HUES6 (cell line): Measurements from ENCODE around the gene ASB6.

ENCODE experiments used
- H3K27ac ChIP-seq: 2 replicates; pipeline ENCODE4 v1.7.0; 2013; ENCODE audit warnings: low read depth, mild to moderate bottlenecking, low read length, inconsistent platforms
- H3K27me3 ChIP-seq: 2 replicates; pipeline ENCODE4 v1.6.1; 2013; ENCODE audit warnings: low read length; ENCODE audit not compliant: control insufficient read depth, insufficient read depth
- H3K36me3 ChIP-seq: 2 replicates; pipeline ENCODE4 v1.6.1; 2013; ENCODE audit warnings: low read length; ENCODE audit not compliant: control insufficient read depth, insufficient read depth
- H3K4me1 ChIP-seq: 2 replicates; pipeline ENCODE4 v1.6.1; 2013; ENCODE audit warnings: low read length; ENCODE audit not compliant: control insufficient read depth, insufficient read depth
- H3K4me3 ChIP-seq: 2 replicates; pipeline ENCODE4 v1.5.1; 2013; ENCODE audit warnings: low read depth, low read length
- H3K9ac ChIP-seq: one replicate; pipeline ENCODE4 v1.6.1; 2013; ENCODE audit warnings: mild to moderate bottlenecking, low read length
- H3K9me3 ChIP-seq: 2 replicates; pipeline ENCODE4 v1.6.1; 2013; ENCODE audit warnings: low read depth, low read length; ENCODE audit not compliant: control insufficient read depth, insufficient read depth

The ASB6 gene

GRCh38 chr9:129641750-129642585, at the start of gene ASB6:
Gene ASB6, minus strand, starts transcription at chr9:129642151. Its CDS starts 152 bp downstream, at chr9:129641999.
- Histone ChIP-seq H3K4me3 (peak within 1 kb of the TSS; percentile 84), H3K36me3 (peaks cover 24% of the 10 kb centered on the region), H3K27ac (no peak within 1 kb of the TSS), H3K9ac (peak within 1 kb of the TSS; percentile 84), H3K4me1 (peaks cover 12% of the 10 kb centered on the region), H3K27me3 (no peaks in the 10 kb centered on the region), H3K9me3 (no peaks in the 10 kb centered on the region)

- no peak overlapping the region for H3K27ac ChIP-seq
- no peak overlapping the region for H3K9ac ChIP-seq
- H3K9me3 ChIP-seq = no peaks in the 10 kb centered on the region
- no peaks in the 10 kb centered on the region for H3K36me3 ChIP-seq
- H3K4me1 ChIP-seq = peaks cover 2% of the 10 kb centered on the region; the same call in 1 of the 2 replicates
- no peak overlapping the region for H3K4me3 ChIP-seq
- no peaks in the 10 kb centered on the region for H3K27me3 ChIP-seq
Measured at GRCh38 chr9:129688285-129689043, 46.5 kb upstream of the ASB6 start.

- H3K27ac ChIP-seq = no peak overlapping the region
- no peaks in the 10 kb centered on the region for H3K9me3 ChIP-seq
- H3K4me3 ChIP-seq = no peak overlapping the region
- H3K36me3 ChIP-seq = no peaks in the 10 kb centered on the region
- H3K27me3 ChIP-seq = no peaks in the 10 kb centered on the region
- peaks cover 2% of the 10 kb centered on the region; the same call in 1 of the 2 replicates for H3K4me1 ChIP-seq
- H3K9ac ChIP-seq = no peak overlapping the region
Measured at GRCh38 chr9:129687391-129687790, 45.4 kb upstream of the ASB6 start.

GRCh38 chr9:129686736-129687135, 44.8 kb upstream of the ASB6 start:
- Histone ChIP-seq H3K27ac (no peak overlapping the region), H3K9ac (no peak overlapping the region), H3K27me3 (no peaks in the 10 kb centered on the region), H3K4me3 (no peak overlapping the region), H3K36me3 (no peaks in the 10 kb centered on the region), H3K9me3 (no peaks in the 10 kb centered on the region), H3K4me1 (peaks cover 2% of the 10 kb centered on the region; the same call in 1 of the 2 replicates)

GRCh38 chr9:129685933-129686259, 43.9 kb upstream of the ASB6 start:
- H3K4me1 ChIP-seq = peaks cover 2% of the 10 kb centered on the region; the same call in 1 of the 2 replicates
- no peaks in the 10 kb centered on the region for H3K9me3 ChIP-seq
- no peak overlapping the region for H3K27ac ChIP-seq
- no peak overlapping the region for H3K4me3 ChIP-seq
- no peak overlapping the region for H3K9ac ChIP-seq
- H3K36me3 ChIP-seq = no peaks in the 10 kb centered on the region
- H3K27me3 ChIP-seq = no peaks in the 10 kb centered on the region

- no peaks in the 10 kb centered on the region for H3K9me3 ChIP-seq
- peaks cover 2% of the 10 kb centered on the region; the same call in 1 of the 2 replicates for H3K4me1 ChIP-seq
- H3K4me3 ChIP-seq = no peak overlapping the region
- no peak overlapping the region for H3K9ac ChIP-seq
- no peaks in the 10 kb centered on the region for H3K36me3 ChIP-seq
- no peak overlapping the region for H3K27ac ChIP-seq
- H3K27me3 ChIP-seq = no peaks in the 10 kb centered on the region
Measured at GRCh38 chr9:129685220-129685932, 43.4 kb upstream of the ASB6 start.

GRCh38 chr9:129682381-129682780, 40.4 kb upstream of the ASB6 start:
- Histone ChIP-seq H3K4me1 (peaks cover 6% of the 10 kb centered on the region; the same call in 1 of the 2 replicates), H3K27ac (no peak overlapping the region), H3K4me3 (no peak overlapping the region), H3K27me3 (no peaks in the 10 kb centered on the region), H3K36me3 (no peaks in the 10 kb centered on the region), H3K9me3 (no peaks in the 10 kb centered on the region), H3K9ac (no peak overlapping the region)

- H3K27ac ChIP-seq = no peak overlapping the region
- no peaks in the 10 kb centered on the region for H3K36me3 ChIP-seq
- H3K4me1 ChIP-seq = peaks cover 11% of the 10 kb centered on the region; the same call in 1 of the 2 replicates
- no peaks in the 10 kb centered on the region for H3K9me3 ChIP-seq
- H3K27me3 ChIP-seq = no peaks in the 10 kb centered on the region
- no peak overlapping the region for H3K9ac ChIP-seq
- no peak overlapping the region for H3K4me3 ChIP-seq
Measured at GRCh38 chr9:129681924-129682323, 40.0 kb upstream of the ASB6 start.

- Histone ChIP-seq H3K27me3 (no peaks in the 10 kb centered on the region), H3K4me1 (peaks cover 14% of the 10 kb centered on the region), H3K27ac (no peak overlapping the region), H3K9me3 (no peaks in the 10 kb centered on the region), H3K4me3 (no peak overlapping the region), H3K36me3 (no peaks in the 10 kb centered on the region), H3K9ac (no peak overlapping the region)
Measured at GRCh38 chr9:129679537-129679936, 37.6 kb upstream of the ASB6 start.

- Histone ChIP-seq H3K4me3 (no peak overlapping the region), H3K9me3 (no peaks in the 10 kb centered on the region), H3K9ac (peak overlapping the region; percentile 8), H3K36me3 (no peaks in the 10 kb centered on the region), H3K27me3 (no peaks in the 10 kb centered on the region), H3K27ac (no peak overlapping the region), H3K4me1 (peaks cover 14% of the 10 kb centered on the region)
Measured at GRCh38 chr9:129678844-129679243, 36.9 kb upstream of the ASB6 start.
